ENCODE results near the gene PAX5.

Gene PAX5

GRCh38 chr9:36935768-36936497, 98.1 kb downstream of the PAX5 start:
- Histone ChIP-seq H3K9ac (ENCODE audit: low read length) (no peak overlapping the region), H3K4me3 (ENCODE audit: low read depth in 1 of 2, low read length in 2 of 2) (no peak overlapping the region), H3K36me3 (ENCODE audit: insufficient read depth, low read length) (no peaks in the 10 kb centered on the region), H3K27me3 (ENCODE audit: control insufficient read depth in 1 of 2, insufficient read depth in 2 of 2, low read length in 2 of 2) (peaks cover 0 to 9% of the 10 kb centered on the region in 2 donors), H3K9me3 (ENCODE audit: low read length) (peaks cover 3% of the 10 kb centered on the region), H3K27ac (ENCODE audit: low read depth, low read length) (no peak overlapping the region), H3K4me1 (ENCODE audit: insufficient read depth, low read length) (no peaks in the 10 kb centered on the region)

GRCh38 chr9:36935332-36935731, 98.7 kb downstream of the PAX5 start:
- Histone ChIP-seq H3K9me3 (ENCODE audit: low read length) (peaks cover 3% of the 10 kb centered on the region), H3K27me3 (ENCODE audit: control insufficient read depth in 1 of 2, insufficient read depth in 2 of 2, low read length in 2 of 2) (peaks cover 0 to 4% of the 10 kb centered on the region in 2 donors), H3K9ac (ENCODE audit: low read length) (no peak overlapping the region), H3K4me3 (ENCODE audit: low read depth in 1 of 2, low read length in 2 of 2) (no peak overlapping the region), H3K36me3 (ENCODE audit: insufficient read depth, low read length) (no peaks in the 10 kb centered on the region), H3K27ac (ENCODE audit: low read depth, low read length) (no peak overlapping the region), H3K4me1 (ENCODE audit: insufficient read depth, low read length) (no peaks in the 10 kb centered on the region)

- Histone ChIP-seq H3K4me3 (ENCODE audit: low read depth in 1 of 2, low read length in 2 of 2) (no peak overlapping the region), H3K4me1 (ENCODE audit: insufficient read depth, low read length) (no peaks in the 10 kb centered on the region), H3K36me3 (ENCODE audit: insufficient read depth, low read length) (no peaks in the 10 kb centered on the region), H3K27me3 (ENCODE audit: control insufficient read depth in 1 of 2, insufficient read depth in 2 of 2, low read length in 2 of 2) (no peaks in the 10 kb centered on the region), H3K27ac (ENCODE audit: low read depth, low read length) (no peak overlapping the region), H3K9ac (ENCODE audit: low read length) (no peak overlapping the region), H3K9me3 (ENCODE audit: low read length) (peaks cover 3% of the 10 kb centered on the region)
Measured at GRCh38 chr9:36934478-36935065, 99.5 kb downstream of the PAX5 start.

GRCh38 chr9:36933676-36934215, 100.3 kb downstream of the PAX5 start:
- no peak overlapping the region for H3K27ac ChIP-seq (ENCODE audit: low read depth, low read length)
- H3K36me3 ChIP-seq (ENCODE audit: insufficient read depth, low read length) = no peaks in the 10 kb centered on the region
- peaks cover 3% of the 10 kb centered on the region for H3K9me3 ChIP-seq (ENCODE audit: low read length)
- H3K27me3 ChIP-seq (ENCODE audit: control insufficient read depth in 1 of 2, insufficient read depth in 2 of 2, low read length in 2 of 2) = no peaks in the 10 kb centered on the region
- H3K9ac ChIP-seq (ENCODE audit: low read length) = no peak overlapping the region
- H3K4me3 ChIP-seq (ENCODE audit: low read depth in 1 of 2, low read length in 2 of 2) = no peak overlapping the region
- no peaks in the 10 kb centered on the region for H3K4me1 ChIP-seq (ENCODE audit: insufficient read depth, low read length)

GRCh38 chr9:36932198-36932597, 101.9 kb downstream of the PAX5 start:
- Histone ChIP-seq H3K36me3 (ENCODE audit: insufficient read depth, low read length) (no peaks in the 10 kb centered on the region), H3K27ac (ENCODE audit: low read depth, low read length) (no peak overlapping the region), H3K27me3 (ENCODE audit: control insufficient read depth in 1 of 2, insufficient read depth in 2 of 2, low read length in 2 of 2) (no peaks in the 10 kb centered on the region)

GRCh38 chr9:36930941-36931340, 103.1 kb downstream of the PAX5 start:
- peaks cover 3% of the 10 kb centered on the region for H3K9me3 ChIP-seq (ENCODE audit: low read length)
- H3K27me3 ChIP-seq (ENCODE audit: control insufficient read depth in 1 of 2, insufficient read depth in 2 of 2, low read length in 2 of 2) = no peaks in the 10 kb centered on the region
- no peaks in the 10 kb centered on the region for H3K36me3 ChIP-seq (ENCODE audit: insufficient read depth, low read length)
- no peak overlapping the region for H3K4me3 ChIP-seq (ENCODE audit: low read depth in 1 of 2, low read length in 2 of 2)
- no peak overlapping the region for H3K9ac ChIP-seq (ENCODE audit: low read length)
- no peak overlapping the region for H3K27ac ChIP-seq (ENCODE audit: low read depth, low read length)
- H3K4me1 ChIP-seq (ENCODE audit: insufficient read depth, low read length) = no peaks in the 10 kb centered on the region

More at GRCh38 chr9:36932198-36932597, 101.9 kb downstream of the PAX5 start:
- Histone ChIP-seq H3K4me1 (ENCODE audit: insufficient read depth, low read length) (no peaks in the 10 kb centered on the region), H3K9ac (ENCODE audit: low read length) (no peak overlapping the region), H3K9me3 (ENCODE audit: low read length) (peaks cover 3% of the 10 kb centered on the region), H3K4me3 (ENCODE audit: low read depth in 1 of 2, low read length in 2 of 2) (no peak overlapping the region)

- no peaks in the 10 kb centered on the region for H3K36me3 ChIP-seq (ENCODE audit: insufficient read depth, low read length)
- no peak overlapping the region for H3K27ac ChIP-seq (ENCODE audit: low read depth, low read length)
- H3K9ac ChIP-seq (ENCODE audit: low read length) = no peak overlapping the region
- no peak overlapping the region for H3K4me3 ChIP-seq (ENCODE audit: low read depth in 1 of 2, low read length in 2 of 2)
- H3K4me1 ChIP-seq (ENCODE audit: insufficient read depth, low read length) = no peaks in the 10 kb centered on the region
- peaks cover 3% of the 10 kb centered on the region for H3K9me3 ChIP-seq (ENCODE audit: low read length)
- no peaks in the 10 kb centered on the region for H3K27me3 ChIP-seq (ENCODE audit: control insufficient read depth in 1 of 2, insufficient read depth in 2 of 2, low read length in 2 of 2)
Measured at GRCh38 chr9:36929350-36929675, 104.8 kb downstream of the PAX5 start.

- Histone ChIP-seq H3K27me3 (ENCODE audit: control insufficient read depth in 1 of 2, insufficient read depth in 2 of 2, low read length in 2 of 2) (no peaks in the 10 kb centered on the region), H3K4me3 (ENCODE audit: low read depth in 1 of 2, low read length in 2 of 2) (no peak overlapping the region), H3K36me3 (ENCODE audit: insufficient read depth, low read length) (no peaks in the 10 kb centered on the region), H3K9ac (ENCODE audit: low read length) (no peak overlapping the region), H3K27ac (ENCODE audit: low read depth, low read length) (no peak overlapping the region), H3K9me3 (ENCODE audit: low read length) (peaks cover 3% of the 10 kb centered on the region), H3K4me1 (ENCODE audit: insufficient read depth, low read length) (no peaks in the 10 kb centered on the region)
Measured at GRCh38 chr9:36928670-36929349, 105.3 kb downstream of the PAX5 start.

- no peak overlapping the region for H3K9ac ChIP-seq (ENCODE audit: low read length)
- H3K4me1 ChIP-seq (ENCODE audit: insufficient read depth, low read length) = no peaks in the 10 kb centered on the region
- H3K4me3 ChIP-seq (ENCODE audit: low read depth in 1 of 2, low read length in 2 of 2) = no peak overlapping the region
- no peaks in the 10 kb centered on the region for H3K36me3 ChIP-seq (ENCODE audit: insufficient read depth, low read length)
- H3K27ac ChIP-seq (ENCODE audit: low read depth, low read length) = no peak overlapping the region
- H3K27me3 ChIP-seq (ENCODE audit: control insufficient read depth in 1 of 2, insufficient read depth in 2 of 2, low read length in 2 of 2) = no peaks in the 10 kb centered on the region
- H3K9me3 ChIP-seq (ENCODE audit: low read length) = peaks cover 3% of the 10 kb centered on the region
Measured at GRCh38 chr9:36928210-36928609, 105.9 kb downstream of the PAX5 start.

- no peak overlapping the region for H3K27ac ChIP-seq (ENCODE audit: low read depth, low read length)
- no peak overlapping the region for H3K9ac ChIP-seq (ENCODE audit: low read length)
- no peaks in the 10 kb centered on the region for H3K4me1 ChIP-seq (ENCODE audit: insufficient read depth, low read length)
- H3K4me3 ChIP-seq (ENCODE audit: low read depth in 1 of 2, low read length in 2 of 2) = no peak overlapping the region
- no peaks in the 10 kb centered on the region for H3K27me3 ChIP-seq (ENCODE audit: control insufficient read depth in 1 of 2, insufficient read depth in 2 of 2, low read length in 2 of 2)
- H3K36me3 ChIP-seq (ENCODE audit: insufficient read depth, low read length) = no peaks in the 10 kb centered on the region
- H3K9me3 ChIP-seq (ENCODE audit: low read length) = no peaks in the 10 kb centered on the region
Measured at GRCh38 chr9:36924757-36925432, 109.2 kb downstream of the PAX5 start.

- Histone ChIP-seq H3K9ac (ENCODE audit: low read length) (no peak overlapping the region), H3K4me3 (ENCODE audit: low read depth in 1 of 2, low read length in 2 of 2) (no peak overlapping the region), H3K9me3 (ENCODE audit: low read length) (no peaks in the 10 kb centered on the region), H3K4me1 (ENCODE audit: insufficient read depth, low read length) (no peaks in the 10 kb centered on the region), H3K36me3 (ENCODE audit: insufficient read depth, low read length) (no peaks in the 10 kb centered on the region), H3K27me3 (ENCODE audit: control insufficient read depth in 1 of 2, insufficient read depth in 2 of 2, low read length in 2 of 2) (no peaks in the 10 kb centered on the region), H3K27ac (ENCODE audit: low read depth, low read length) (no peak overlapping the region)
Measured at GRCh38 chr9:36924071-36924470, 110.0 kb downstream of the PAX5 start.

Measured in muscle layer of colon (tissue), 2 donors.